Measurements from ENCODE around the gene PRAC2.

PRAC2 gene

DNA sequence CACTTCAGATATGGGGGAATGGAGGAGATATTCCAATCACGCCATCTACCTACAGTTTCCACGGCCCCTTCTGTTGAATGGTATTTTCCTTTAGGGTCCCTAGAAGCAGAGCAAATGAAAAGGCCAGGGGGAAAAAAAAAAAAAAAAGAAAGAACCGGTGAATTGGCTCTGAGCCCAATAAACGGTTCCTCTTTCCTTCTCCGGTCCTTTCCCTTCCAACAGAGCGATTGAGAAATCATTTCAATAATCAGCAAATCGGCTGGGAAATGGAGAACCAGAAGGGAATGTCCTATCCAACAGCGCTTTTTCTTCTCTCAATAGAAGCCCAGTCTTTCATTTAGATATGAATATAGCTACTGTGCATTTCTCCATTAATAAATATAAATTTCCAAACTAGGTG is 32.4 kb downstream of the PRAC2 start:
- DNase-seq (ENCODE audit: low read depth), result no peak

- DNase-seq (ENCODE audit: low read depth), result no peak
Observed at GRCh38 chr17:48756830-48757251, 33.9 kb downstream of the PRAC2 start.

DNA sequence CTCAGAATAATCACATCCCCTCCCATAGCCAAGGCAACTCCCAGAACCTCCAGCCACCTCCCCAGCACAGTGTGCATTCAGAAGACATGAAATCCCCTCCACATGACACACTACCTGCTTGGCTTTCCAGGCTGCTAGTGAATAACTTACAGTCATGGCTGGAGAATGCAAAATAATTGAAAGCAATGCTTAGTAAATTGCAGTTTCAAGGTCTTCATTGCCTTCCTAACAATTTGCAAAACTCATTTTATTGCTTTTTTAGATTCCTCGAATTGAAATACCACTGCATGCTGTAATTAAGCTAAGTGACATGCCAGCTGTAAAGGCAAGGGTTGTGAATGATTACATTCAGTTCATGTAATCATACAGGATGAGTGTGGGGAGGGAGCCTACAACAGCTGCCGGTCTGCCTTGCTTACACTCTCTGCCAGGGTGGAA is 34.6 kb downstream of the PRAC2 start:
- no peak for DNase-seq (ENCODE audit: low read depth)

DNA sequence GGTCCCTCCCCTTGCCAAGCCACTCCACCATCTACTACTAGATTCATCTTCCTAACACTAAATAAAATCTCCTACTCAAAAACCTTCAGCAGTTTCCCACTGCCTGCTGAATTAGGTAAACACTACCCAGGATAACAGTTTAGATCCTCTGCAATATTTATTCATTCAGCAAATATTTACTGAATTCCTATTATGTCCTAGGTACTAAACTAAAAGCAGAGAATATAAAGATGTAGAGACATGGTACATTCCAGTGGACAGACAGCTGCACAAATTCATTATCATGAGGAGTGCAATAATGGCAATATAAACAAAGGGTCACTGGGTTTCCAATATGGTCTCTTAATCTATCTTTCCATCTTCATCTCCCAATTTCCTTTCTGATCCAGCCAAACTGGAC is 36.3 kb downstream of the PRAC2 start:
- DNase-seq (ENCODE audit: low read depth), result no peak

DNA sequence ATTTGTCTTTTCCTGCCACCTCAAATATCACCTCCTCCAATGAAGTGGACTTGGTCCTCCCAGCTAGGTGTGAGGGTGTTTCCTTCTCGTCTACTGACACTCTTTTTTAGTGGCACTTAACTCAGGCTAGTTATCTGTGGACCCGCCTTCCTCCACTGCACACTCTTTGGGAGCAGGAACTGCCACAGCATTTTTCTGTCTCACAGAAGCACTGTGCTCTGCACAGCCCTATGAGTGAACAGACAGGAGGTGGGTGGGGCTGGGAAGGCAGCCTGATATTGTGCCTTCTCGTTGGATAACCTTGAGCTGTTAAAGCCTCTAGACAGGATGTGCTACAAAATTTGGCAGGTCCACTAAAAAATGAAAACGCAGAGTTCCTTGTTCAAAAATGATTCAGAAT is 37.4 kb downstream of the PRAC2 start:
- no peak for DNase-seq (ENCODE audit: low read depth)

DNA sequence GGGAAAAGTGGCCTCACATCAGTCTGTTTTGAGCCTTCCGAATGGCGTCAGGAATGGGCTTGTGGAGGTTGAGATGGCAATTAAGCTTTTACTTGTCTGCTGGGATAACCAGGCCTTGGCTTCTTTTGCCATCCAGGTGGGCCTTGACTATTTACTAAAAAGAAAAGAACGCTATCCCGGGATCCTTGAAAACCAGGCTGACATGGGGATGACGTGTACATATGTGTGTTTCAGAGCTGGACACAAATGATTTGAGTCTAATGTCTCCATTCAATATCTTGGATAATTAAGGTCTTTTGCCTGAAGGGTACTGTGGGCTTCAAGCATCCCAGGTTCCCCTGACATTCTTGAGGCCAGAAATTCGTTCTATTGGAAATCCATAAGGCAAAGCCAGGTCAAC is 38.1 kb downstream of the PRAC2 start:
- no peak for DNase-seq (ENCODE audit: low read depth)

DNA sequence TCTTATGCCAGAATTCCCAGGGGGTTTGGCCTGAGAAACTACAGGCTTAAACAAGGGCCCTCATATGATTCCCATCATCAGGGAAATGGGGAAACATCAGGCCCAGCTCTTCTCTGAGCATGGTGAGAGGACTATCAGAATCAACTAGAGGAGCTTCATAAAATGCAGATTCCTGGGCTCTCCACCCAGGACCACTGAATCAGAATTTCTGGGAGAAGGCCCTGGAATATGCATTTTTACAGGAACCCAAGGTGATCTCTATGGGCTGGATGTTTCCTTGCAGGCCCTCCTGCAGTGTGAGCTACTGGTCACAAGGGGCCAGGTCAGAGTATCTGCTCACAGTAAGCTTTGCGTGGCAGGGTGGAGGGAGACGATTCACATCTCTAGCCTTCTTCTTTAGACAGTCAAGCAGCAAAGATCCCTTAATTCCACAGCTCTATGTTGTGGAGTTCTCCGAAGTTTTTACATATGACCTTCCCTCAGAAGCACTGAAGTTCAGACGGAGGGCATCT is 44.3 kb downstream of the PRAC2 start:
- DNase-seq (ENCODE audit: low read depth), result no peak

DNA sequence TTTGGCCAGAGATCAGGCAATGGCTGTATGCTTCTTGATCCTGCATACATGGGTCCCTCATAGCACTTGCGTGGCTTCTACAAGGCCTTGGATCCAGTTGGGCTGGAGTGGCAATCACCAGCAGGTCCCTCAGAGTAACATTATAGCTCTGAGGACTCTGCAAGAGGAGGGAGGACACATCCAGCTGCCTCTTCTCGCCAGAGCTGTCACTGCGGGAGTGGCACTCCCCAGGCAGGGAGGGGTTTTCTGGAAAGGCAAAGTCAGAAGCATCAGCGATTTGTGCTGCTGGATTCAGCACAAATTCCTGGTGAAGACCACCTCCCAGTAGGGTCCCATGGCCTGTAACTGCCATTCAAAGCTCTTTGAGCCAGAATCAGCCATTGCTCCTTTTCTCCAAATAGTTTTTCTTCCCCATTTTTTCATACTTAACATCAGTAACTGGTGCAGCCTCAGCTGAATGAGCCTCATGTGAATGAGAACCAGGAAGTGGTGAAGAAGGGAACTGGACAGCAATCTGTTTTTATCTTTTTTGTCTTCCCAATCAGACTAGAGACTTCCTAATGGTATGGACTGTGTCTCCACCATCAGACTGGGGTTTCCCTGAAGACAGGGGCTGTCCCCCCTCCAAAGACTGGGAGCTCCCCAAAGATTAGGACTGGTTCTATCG is 46.2 kb downstream of the PRAC2 start:
- no peak for DNase-seq (ENCODE audit: low read depth)

GRCh38 chr17:48770954-48771353 is 48.0 kb downstream of the PRAC2 start:
- DNase-seq (ENCODE audit: low read depth), result no peak

- no peak for DNase-seq (ENCODE audit: low read depth)
Observed at GRCh38 chr17:48773245-48773644, 50.3 kb downstream of the PRAC2 start.

Data from stimulated activated CD8-positive, alpha-beta memory T cell treated with anti-CD3 and anti-CD28 coated beads, Interleukin-12 subunit alpha, Interleukin-12 subunit beta, amount 100 ng/mL, for 4 hours (primary cell).